Epithelial cell of proximal tubule (primary cell): ENCODE measurements around the gene ATRNL1. TPM values are rescaled to one million over a fixed set of nuclear protein-coding genes. Genes with fewer than 3 reads are reported as not detected.

Experiments
- DNase-seq: peaks from one replicate; pipeline ENCODE4 v3.0.0-alpha.2; 2011; ENCODE audit warnings: low read depth
- H3K4me3 ChIP-seq: 2 replicates; pipeline ENCODE4 v1.5.1; 2011; ENCODE audit warnings: low read depth, mild to moderate bottlenecking, low read length
- total RNA-seq: library from RNA; depleted of rRNA; stranded (reverse); fragments of >200 nt; gene quantifications from 2 replicates; pipeline ENCODE4 v1.2.3, GENCODE V29; 2015
- TF ChIP-seq, protein P1 (sequence below): conservative IDR thresholded peaks from 2 replicates; pipeline ENCODE4 v1.5.1; 2012; ENCODE audit warnings: low read depth, mild to moderate bottlenecking, low read length

The ATRNL1 gene
- total RNA-seq, 1 donor from 2014 or later: 12.4 TPM

DNA sequence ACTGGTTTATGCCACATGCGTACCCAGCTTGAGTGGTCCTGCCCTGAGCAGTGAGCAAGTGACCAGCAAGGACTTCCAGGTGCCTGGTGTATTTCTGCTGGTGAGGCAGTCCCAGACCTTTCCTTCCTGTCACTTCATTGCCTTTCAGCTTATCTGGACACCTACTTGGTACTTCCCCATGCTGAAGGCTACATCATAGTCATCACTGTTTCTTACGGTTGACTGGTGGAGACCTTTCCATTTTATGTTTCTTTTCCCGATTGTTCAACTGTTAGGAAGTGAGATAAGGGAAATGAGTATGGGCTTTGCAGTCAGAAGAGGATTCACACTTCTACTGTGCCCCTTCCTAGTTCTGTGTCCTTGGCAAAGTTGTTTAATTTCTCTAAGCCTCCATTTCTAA, 821.3 kb downstream of the ATRNL1 start:
- no peak for DNase-seq
- TF ChIP-seq, protein P1, sequence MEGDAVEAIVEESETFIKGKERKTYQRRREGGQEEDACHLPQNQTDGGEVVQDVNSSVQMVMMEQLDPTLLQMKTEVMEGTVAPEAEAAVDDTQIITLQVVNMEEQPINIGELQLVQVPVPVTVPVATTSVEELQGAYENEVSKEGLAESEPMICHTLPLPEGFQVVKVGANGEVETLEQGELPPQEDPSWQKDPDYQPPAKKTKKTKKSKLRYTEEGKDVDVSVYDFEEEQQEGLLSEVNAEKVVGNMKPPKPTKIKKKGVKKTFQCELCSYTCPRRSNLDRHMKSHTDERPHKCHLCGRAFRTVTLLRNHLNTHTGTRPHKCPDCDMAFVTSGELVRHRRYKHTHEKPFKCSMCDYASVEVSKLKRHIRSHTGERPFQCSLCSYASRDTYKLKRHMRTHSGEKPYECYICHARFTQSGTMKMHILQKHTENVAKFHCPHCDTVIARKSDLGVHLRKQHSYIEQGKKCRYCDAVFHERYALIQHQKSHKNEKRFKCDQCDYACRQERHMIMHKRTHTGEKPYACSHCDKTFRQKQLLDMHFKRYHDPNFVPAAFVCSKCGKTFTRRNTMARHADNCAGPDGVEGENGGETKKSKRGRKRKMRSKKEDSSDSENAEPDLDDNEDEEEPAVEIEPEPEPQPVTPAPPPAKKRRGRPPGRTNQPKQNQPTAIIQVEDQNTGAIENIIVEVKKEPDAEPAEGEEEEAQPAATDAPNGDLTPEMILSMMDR: no peak
- H3K4me3 ChIP-seq: no peak overlapping the region

DNA sequence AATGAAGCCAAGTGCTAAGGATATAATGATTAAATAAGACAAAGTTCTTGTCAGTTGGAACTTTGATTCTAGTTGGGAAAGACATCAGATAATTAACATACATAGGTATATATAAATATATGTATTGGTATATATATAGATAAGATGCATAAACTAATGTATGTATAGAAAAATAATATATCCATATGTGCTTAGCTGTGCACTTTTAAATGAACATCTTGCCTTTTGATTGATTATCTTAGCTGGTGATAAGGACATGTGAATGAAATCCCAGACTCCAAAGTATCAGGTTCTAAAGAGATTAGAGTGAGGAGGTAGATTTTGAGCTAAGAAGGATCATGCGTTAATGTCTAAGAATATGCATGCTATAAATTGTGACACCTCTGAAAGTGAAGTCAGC, 822.3 kb downstream of the ATRNL1 start:
- DNase-seq: no peak
- TF ChIP-seq, protein P1: no peak
- no peak overlapping the region for H3K4me3 ChIP-seq

DNA sequence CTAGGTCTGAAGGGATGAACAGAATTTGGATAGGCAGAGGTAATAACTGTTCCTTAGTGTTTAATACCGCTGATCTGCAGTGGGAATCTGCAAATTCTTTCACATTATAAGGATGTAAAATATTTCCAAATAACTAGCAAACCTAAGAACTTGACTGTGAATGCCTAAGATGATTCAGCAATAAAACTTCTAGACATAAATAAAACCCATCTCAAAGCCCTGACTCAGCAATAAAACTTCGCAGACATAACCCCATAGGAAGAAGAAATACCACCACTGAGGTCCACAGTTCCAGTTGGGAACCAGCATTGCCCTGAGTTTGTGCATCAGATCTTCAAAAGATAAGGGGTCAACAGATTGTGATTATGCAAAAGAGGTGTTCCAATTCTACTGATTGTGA, 825.6 kb downstream of the ATRNL1 start:
- TF ChIP-seq, protein P1: no peak
- DNase-seq: no peak
- H3K4me3 ChIP-seq: no peak overlapping the region

DNA sequence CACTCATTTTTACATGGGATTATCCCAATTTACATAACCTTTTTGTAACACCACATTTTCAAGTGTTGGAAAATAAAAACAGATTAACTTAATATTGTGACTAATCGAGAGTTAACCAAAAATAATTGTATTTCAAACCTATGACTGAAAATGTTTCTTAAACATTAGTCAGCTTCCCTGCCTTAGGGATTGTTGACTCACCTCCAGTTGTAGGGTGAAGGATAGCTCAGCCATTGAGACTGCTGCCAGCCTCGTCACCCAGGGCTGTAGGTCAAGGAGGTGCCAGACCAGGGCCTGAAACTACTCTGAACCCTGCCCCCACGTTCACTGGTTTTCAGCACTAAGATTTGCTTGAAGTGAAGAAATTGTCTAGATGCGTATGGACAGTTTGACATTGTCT, 828.6 kb downstream of the ATRNL1 start:
- no peak overlapping the region for H3K4me3 ChIP-seq
- TF ChIP-seq, protein P1: no peak
- DNase-seq: peak; percentile 40

DNA sequence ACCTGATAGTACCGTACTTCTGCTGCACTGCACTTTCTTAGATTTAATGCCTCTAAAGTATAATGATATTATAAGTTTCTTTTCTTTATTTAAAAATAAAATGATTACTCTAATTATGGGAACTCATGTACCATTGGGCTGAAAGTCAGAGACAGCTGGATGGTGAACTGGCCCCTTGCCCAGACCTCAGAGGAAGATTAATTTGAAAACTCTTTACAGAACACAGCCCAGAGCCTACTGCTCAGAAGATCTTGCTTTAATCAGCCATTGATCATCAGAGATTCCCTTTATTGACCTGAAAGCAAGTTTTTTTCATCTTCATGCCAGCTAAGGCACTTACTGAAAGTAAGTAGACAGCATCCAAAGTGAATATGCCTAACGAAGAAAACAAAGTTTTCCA, 838.1 kb downstream of the ATRNL1 start:
- TF ChIP-seq, protein P1: no peak
- no peak for DNase-seq
- no peak overlapping the region for H3K4me3 ChIP-seq

DNA sequence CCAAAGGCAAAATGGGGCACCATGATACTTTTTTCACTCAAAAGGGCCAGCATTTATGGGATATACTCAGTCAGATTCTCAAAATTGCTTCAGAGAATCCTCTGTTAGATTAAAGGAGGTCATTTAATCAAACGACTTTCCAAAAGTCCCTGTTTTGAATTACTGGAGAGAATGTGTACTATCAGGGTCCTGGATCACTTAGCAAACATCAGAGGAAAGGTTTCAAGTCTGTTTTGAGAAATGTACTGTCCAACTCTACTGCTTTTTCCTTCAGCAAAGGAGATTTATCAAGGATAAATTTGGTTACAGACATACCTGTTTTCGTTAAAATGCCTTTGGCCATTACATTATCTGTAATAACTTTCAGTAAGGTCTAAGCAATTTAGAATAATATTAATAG, 838.9 kb downstream of the ATRNL1 start:
- no peak overlapping the region for H3K4me3 ChIP-seq
- TF ChIP-seq, protein P1: no peak
- DNase-seq: no peak

DNA sequence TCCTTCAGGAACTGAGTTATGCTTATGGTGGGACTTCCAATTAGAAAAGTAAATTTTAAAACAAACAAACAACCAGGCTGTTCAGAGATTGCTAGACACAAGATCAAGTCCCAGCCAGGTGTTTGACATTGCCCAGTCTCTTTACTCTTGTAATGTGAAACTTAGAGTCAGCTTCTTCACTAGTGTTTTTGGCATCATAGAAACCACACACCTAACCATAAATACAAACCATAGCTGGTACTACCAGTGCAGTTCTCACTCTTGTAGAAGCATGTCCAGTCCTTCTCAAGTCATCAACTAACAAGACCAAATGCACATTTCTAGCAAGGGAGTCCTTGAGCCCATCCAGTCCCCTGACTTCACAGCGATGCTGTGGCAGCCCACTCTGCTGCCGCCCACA, 839.9 kb downstream of the ATRNL1 start:
- DNase-seq: no peak
- H3K4me3 ChIP-seq: no peak overlapping the region
- TF ChIP-seq, protein P1: no peak
